IMR-90 (cell line): Measurements from ENCODE around the gene KCTD12. TPM values are rescaled to one million over a fixed set of nuclear protein-coding genes. Genes with fewer than 3 reads are reported as not detected.
A peak's percentile ranks its signal among the peaks of the same experiment; 100 is the strongest.

Experiments
- ATAC-seq: fragments of 200-7000 bp; cut with Tn5 transposase; 2 replicates; pipeline ENCODE4 v1.9.1; 2020; ENCODE audit warnings: low read depth, mild to moderate bottlenecking, moderate library complexity
- BruUV-seq: library from RNA; stranded (reverse); fragments of 400-500 nt; replicated peaks from 2 replicates; lab custom pipeline; 2021; lab: Mats Ljungman, UMichigan
- CTCF ChIA-PET: fragments of 300-600 bp; formaldehyde crosslinking; extraction: SDS; loops from one replicate; lab custom pipeline; 2021; ENCODE audit warnings: antibody characterized with exemption; lab: Yijun Ruan, JAX
- POLR2A ChIA-PET: fragments of 300-600 bp; sonication (Branson Sonifier 250); formaldehyde crosslinking; loops from one replicate; lab custom pipeline; 2022; ENCODE audit warnings: antibody characterized with exemption; ENCODE audit not compliant: unreplicated experiment; lab: Charles Lee
- DNase-seq: peaks from one replicate; pipeline ENCODE4 v3.0.0; 2013
- H2AFZ ChIP-seq: replicated peaks from 2 replicates; pipeline ENCODE3; 2013; ENCODE audit warnings: low read length, mild to moderate bottlenecking; ENCODE audit not compliant: poor library complexity
- H2AK5ac ChIP-seq: 2 replicates; pipeline ENCODE4 v1.6.1; 2013; ENCODE audit warnings: low read depth, low read length, inconsistent platforms
- H2AK9ac ChIP-seq: replicated peaks from 2 replicates; pipeline ENCODE3; 2013; ENCODE audit warnings: mild to moderate bottlenecking, low read depth, low read length, moderate library complexity; ENCODE audit not compliant: poor library complexity
- H2BK120ac ChIP-seq: 2 replicates; pipeline ENCODE4 v1.6.1; 2013; ENCODE audit warnings: low read depth, low read length, inconsistent platforms
- H2BK15ac ChIP-seq: 3 replicates; pipeline ENCODE4 v1.6.1; 2013; ENCODE audit warnings: low read depth, low read length, inconsistent platforms
- H2BK20ac ChIP-seq: 2 replicates; pipeline ENCODE4 v1.6.1; 2013; ENCODE audit warnings: low read depth, mild to moderate bottlenecking, inconsistent platforms, low read length, moderate library complexity
- H2BK5ac ChIP-seq: 2 replicates; pipeline ENCODE4 v1.6.1; 2013; ENCODE audit warnings: mild to moderate bottlenecking, low read depth, low read length, inconsistent platforms; ENCODE audit not compliant: poor library complexity, severe bottlenecking
- H3K14ac ChIP-seq: replicated peaks from 2 replicates; pipeline ENCODE4 v1.6.1; 2013; ENCODE audit warnings: low read depth, low read length, inconsistent platforms
- H3K18ac ChIP-seq: 2 replicates; pipeline ENCODE4 v1.6.1; 2013; ENCODE audit warnings: low read depth, low read length, control low read depth
- H3K23ac ChIP-seq: 2 replicates; pipeline ENCODE4 v1.6.1; 2013; ENCODE audit warnings: low read depth, low read length, inconsistent platforms
- H3K27ac ChIP-seq: 2 replicates; pipeline ENCODE4 v1.5.1; 2013; ENCODE audit warnings: mild to moderate bottlenecking, control low read depth, low read length; ENCODE audit not compliant: insufficient read depth
- H3K27me3 ChIP-seq: 2 replicates; pipeline ENCODE4 v1.6.1; 2013; ENCODE audit warnings: low read length; ENCODE audit not compliant: control insufficient read depth, insufficient read depth
- H3K36me3 ChIP-seq: 2 replicates; pipeline ENCODE4 v1.6.1; 2013; ENCODE audit warnings: low read length, mixed read lengths; ENCODE audit not compliant: control insufficient read depth, insufficient read depth
- H3K4ac ChIP-seq: 2 replicates; pipeline ENCODE4 v1.6.1; 2013; ENCODE audit warnings: low read depth, low read length, inconsistent platforms
- H3K4me1 ChIP-seq: 2 replicates; pipeline ENCODE4 v1.6.1; 2013; ENCODE audit warnings: low read length, mixed read lengths; ENCODE audit not compliant: control insufficient read depth, insufficient read depth
- H3K4me2 ChIP-seq: 2 replicates; pipeline ENCODE4 v1.6.1; 2013; ENCODE audit warnings: low read depth, mild to moderate bottlenecking, control low read depth, low read length, moderate library complexity
- H3K4me3 ChIP-seq: 2 replicates; pipeline ENCODE4 v1.5.1; 2013; ENCODE audit warnings: low read depth, mild to moderate bottlenecking, control low read depth, low read length, moderate library complexity; ENCODE audit not compliant: insufficient read depth
- H3K56ac ChIP-seq: 2 replicates; pipeline ENCODE4 v1.6.1; 2013; ENCODE audit warnings: low read length, inconsistent platforms; ENCODE audit not compliant: insufficient read depth; ENCODE audit errors: extremely low read depth
- H3K79me1 ChIP-seq, 2 experiments: 2 replicates each; pipeline ENCODE4 v1.6.1; 2013; ENCODE audit warnings: low read length in 2 of 2, inconsistent platforms in 1 of 2, low read depth in 1 of 2
- H3K9ac ChIP-seq: 2 replicates; pipeline ENCODE4 v1.6.1; 2013; ENCODE audit warnings: low read depth, low read length, control low read depth
- H3K9me1 ChIP-seq: 2 replicates; pipeline ENCODE4 v1.6.1; 2013; ENCODE audit warnings: low read length, inconsistent platforms; ENCODE audit not compliant: insufficient read depth
- H3K9me3 ChIP-seq: 2 replicates; pipeline ENCODE4 v1.6.1; 2013; ENCODE audit warnings: low read length; ENCODE audit not compliant: control insufficient read depth, insufficient read depth
- H4K20me1 ChIP-seq: 2 replicates; pipeline ENCODE4 v1.6.1; 2013; ENCODE audit warnings: low read length, inconsistent platforms; ENCODE audit not compliant: insufficient read depth
- H4K5ac ChIP-seq: 2 replicates; pipeline ENCODE4 v1.6.1; 2013; ENCODE audit warnings: mild to moderate bottlenecking, low read depth, low read length, control low read depth
- H4K8ac ChIP-seq, 2 experiments: 2 replicates each; pipeline ENCODE4 v1.6.1; 2013; ENCODE audit warnings: low read depth in 2 of 2, low read length in 2 of 2, control low read depth in 1 of 2, inconsistent platforms in 1 of 2
- H4K91ac ChIP-seq: 2 replicates; pipeline ENCODE4 v1.6.1; 2013; ENCODE audit warnings: low read depth, low read length, inconsistent platforms; ENCODE audit not compliant: insufficient read depth
- CEBPB ChIP-seq: IDR thresholded peaks from 2 replicates; pipeline ENCODE4 v1.6.1; 2012; ENCODE audit warnings: low read depth, low read length, improper control_type of control experiment
- ELK1 ChIP-seq: fragments of 150-350 bp; IDR thresholded peaks from 2 replicates; pipeline ENCODE4 v1.6.1; 2016; ENCODE audit warnings: low read depth, mild to moderate bottlenecking, low read length, moderate library complexity, borderline replicate concordance
- FOS ChIP-seq: fragments of 150-350 bp; IDR thresholded peaks from 2 replicates; pipeline ENCODE4 v1.6.1; 2016; ENCODE audit warnings: low read depth, low read length
- MXI1 ChIP-seq: IDR thresholded peaks from 2 replicates; pipeline ENCODE4 v1.6.1; 2012; ENCODE audit warnings: low read depth, mild to moderate bottlenecking, low read length, moderate library complexity, borderline replicate concordance
- NFE2L2 ChIP-seq: fragments of 150-350 bp; IDR thresholded peaks from 2 replicates; pipeline ENCODE4 v1.6.1; 2016; ENCODE audit warnings: low read depth, mild to moderate bottlenecking, low read length
- POLR2A ChIP-seq: IDR thresholded peaks from 2 replicates; pipeline ENCODE4 v1.6.1; 2012; ENCODE audit warnings: mild to moderate bottlenecking, low read depth, low read length
- RCOR1 ChIP-seq: IDR thresholded peaks from 2 replicates; pipeline ENCODE4 v1.6.1; 2012; ENCODE audit warnings: mild to moderate bottlenecking, low read length, improper control_type of control experiment; ENCODE audit not compliant: insufficient replicate concordance
- SMC3 ChIP-seq: fragments of 150-350 bp; IDR thresholded peaks from 2 replicates; pipeline ENCODE4 v1.6.1; 2016; ENCODE audit warnings: low read depth, mild to moderate bottlenecking, antibody characterized with exemption, low read length, moderate library complexity
- WGBS, 2 experiments: methylation state at CpG; one replicate each; pipeline versions ENCODE4 v1.1.5 to v1.1.7; 2013; ENCODE audit warnings: missing lambda C conversion rate in 2 of 2; ENCODE audit not compliant: insufficient read length in 1 of 2; ENCODE audit errors: extremely low coverage in 2 of 2; 5-methylcytosine and 5-hydroxymethylcytosine counted together
- dilution Hi-C: fragments of 300-500 bp; cut with HindIII; formaldehyde crosslinking; loops from one replicate; pipeline ENCODE4 v1.14.3; 2018; ENCODE audit warnings: low sequenced_read_pairs; ENCODE audit not compliant: unreplicated experiment
- in situ Hi-C: fragments of 300-500 bp; cut with MboI; formaldehyde crosslinking; loops from 3 replicates; pipeline ENCODE4 v1.14.3; 2019; ENCODE audit warnings: low sequenced_read_pairs, inconsistent platforms, mixed read lengths
- intact Hi-C: fragments of 100-400 bp; cut with micrococcal nuclease; formaldehyde crosslinking; loops from 2 replicates; pipeline ENCODE4 v1.10.0; 2022
- polyA plus RNA-seq, 3 experiments: library from polyadenylated mRNA; depleted of rRNA; stranded (reverse); fragments of >200 nt; gene quantifications; 2 replicates each; pipeline ENCODE4 v1.2.3, GENCODE V29; 2012; ENCODE audit warnings: low replicate concordance in 1 of 3
- total RNA-seq: library from RNA; depleted of rRNA; stranded (reverse); fragments of >200 nt; gene quantifications from 2 replicates; pipeline ENCODE4 v1.2.3, GENCODE V29; 2012

The KCTD12 gene
- total and polyA plus RNA-seq, 2 of the 4 experiments (the other 2 are of a cell fraction), result 1.8 to 1.9 TPM

- WGBS, 2 experiments, result no CpG with 5 or more reads among the region's 1 CpG
- peak; percentile 48 for ATAC-seq
- Histone ChIP-seq H2BK120ac (no peak overlapping the region), H3K9me3 (no peaks in the 10 kb centered on the region), H3K18ac (no peak overlapping the region), H3K4me2 (no peak overlapping the region), H3K23ac (no peak overlapping the region), H3K36me3 (no peaks in the 10 kb centered on the region), H4K91ac (no peak overlapping the region), H3K4me3 (no peak overlapping the region), H3K9me1 (no peaks in the 10 kb centered on the region; the same call in 1 of the 2 replicates), H2AK9ac (no peak overlapping the region), H3K4ac (no peak overlapping the region), H3K4me1 (peaks cover 3% of the 10 kb centered on the region), H4K20me1 (no peaks in the 10 kb centered on the region), H3K27ac (no peak overlapping the region), H2AFZ (no peak overlapping the region), H4K5ac (no peak overlapping the region), H3K9ac (no peak overlapping the region), H2BK15ac (no peak overlapping the region), H4K8ac (no peak overlapping the region), H3K79me1 (no peaks in the 10 kb centered on the region), H2BK5ac (no peak overlapping the region), H3K27me3 (no peaks in the 10 kb centered on the region), H2AK5ac (no peak overlapping the region), H3K56ac (no peak overlapping the region), H2BK20ac (no peak overlapping the region), H3K14ac (no peak overlapping the region)
- peak; percentile 16 for DNase-seq
- POLR2A ChIA-PET, result no interaction called here
- dilution Hi-C loops, result no loop called here
- CTCF ChIA-PET, result interaction anchor here (0.6 kb wide), 2 partner anchors 12 to 14 kb away, joined by 4 to 10 read pairs; no protein-coding TSS in a partner anchor
- intact Hi-C loops, result no loop called here
- no TSS peak for BruUV-seq
- in situ Hi-C loops, result no loop called here
- no peak for TF ChIP-seq FOS
- TF ChIP-seq RCOR1, result no peak
- no peak for TF ChIP-seq CEBPB
- TF ChIP-seq NFE2L2, result no peak
- TF ChIP-seq SMC3, result no peak
- TF ChIP-seq ELK1, result no peak
- TF ChIP-seq POLR2A, result no peak
- no peak for TF ChIP-seq MXI1
Observed at GRCh38 chr13:76854894-76855293, 31.3 kb downstream of the KCTD12 start.
